Measurements from ENCODE around the gene COPS8.

COPS8 gene

DNA sequence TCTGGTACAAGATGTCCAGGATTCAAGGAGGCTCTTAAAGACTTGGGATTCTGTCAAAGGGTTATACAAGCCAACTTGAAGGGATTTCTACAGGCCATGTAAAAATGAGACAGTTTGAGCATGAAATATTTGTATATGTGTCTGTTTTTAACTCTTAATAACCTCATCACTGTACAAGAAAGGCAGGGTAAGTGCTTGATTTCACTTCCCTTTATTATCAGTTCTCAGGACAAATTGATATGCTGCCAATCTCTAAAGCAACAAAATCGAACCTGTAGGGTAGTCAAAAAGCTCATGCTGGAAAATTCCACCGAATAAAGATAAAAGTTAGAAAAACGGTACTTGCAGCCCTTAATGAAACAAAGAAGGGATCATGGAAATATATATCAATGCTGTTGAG is 14.1 kb downstream of the COPS8 start:
- DNase-seq (ENCODE audit: low read depth) = no peak

DNA sequence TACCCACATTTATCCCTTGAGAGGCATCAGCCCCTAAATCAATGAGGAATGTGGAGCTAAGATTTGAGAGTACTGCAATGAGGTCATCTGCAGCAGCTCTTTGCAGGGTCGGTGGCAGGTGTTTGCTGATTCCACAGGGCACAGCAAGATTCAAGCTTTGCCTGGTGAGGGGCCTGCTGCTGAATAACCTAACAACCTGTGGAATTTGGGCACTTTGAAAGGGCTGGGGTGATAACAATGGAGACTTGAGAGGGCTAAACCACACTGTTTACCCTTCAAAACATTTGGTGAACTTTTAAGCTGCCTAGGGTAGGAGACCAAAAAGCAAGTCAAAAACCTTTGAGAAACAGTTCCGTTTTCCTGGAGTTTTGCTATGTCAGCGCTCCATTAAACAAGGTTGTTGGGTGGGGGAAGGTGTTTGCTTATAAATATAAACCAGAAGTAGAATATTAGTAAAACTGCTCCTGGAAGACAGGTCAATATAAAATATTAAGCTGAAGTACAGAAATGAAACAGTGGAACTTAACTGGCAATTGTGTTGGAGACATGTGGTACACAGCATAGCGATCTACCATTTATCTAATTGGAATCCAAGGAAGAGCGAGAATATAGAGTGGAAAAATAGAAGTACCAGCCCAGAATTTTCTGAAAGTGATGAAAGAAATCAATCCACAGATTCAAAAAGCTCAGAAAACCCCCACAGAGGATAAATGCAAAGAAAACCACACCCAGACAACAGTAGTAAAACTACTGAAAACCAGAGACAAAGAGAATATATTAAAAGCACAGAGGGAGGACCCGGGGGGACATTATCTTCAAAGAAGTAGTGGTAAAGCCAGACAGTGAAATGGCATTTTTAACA is 15.7 kb downstream of the COPS8 start:
- DNase-seq (ENCODE audit: low read depth) = no peak

DNA sequence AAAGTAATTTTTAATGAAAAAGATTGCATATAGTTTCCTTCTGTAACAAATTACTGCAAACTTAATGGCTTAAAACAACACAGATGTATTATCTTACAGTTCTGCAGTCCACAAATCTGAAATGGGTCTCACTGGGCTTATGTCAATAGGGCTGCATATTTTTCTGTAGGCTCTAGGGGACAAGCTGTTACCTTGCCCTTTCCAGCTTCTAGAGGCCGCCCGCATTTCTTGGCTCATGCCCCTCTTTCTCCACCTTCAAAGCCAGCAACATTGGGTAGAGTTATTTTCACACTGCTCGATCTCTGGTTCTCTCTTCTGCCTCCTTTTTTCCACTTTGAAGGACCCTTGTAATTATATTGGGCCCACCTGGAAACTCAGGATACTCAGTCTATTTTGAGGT is 16.7 kb downstream of the COPS8 start:
- DNase-seq (ENCODE audit: low read depth) = no peak

DNA sequence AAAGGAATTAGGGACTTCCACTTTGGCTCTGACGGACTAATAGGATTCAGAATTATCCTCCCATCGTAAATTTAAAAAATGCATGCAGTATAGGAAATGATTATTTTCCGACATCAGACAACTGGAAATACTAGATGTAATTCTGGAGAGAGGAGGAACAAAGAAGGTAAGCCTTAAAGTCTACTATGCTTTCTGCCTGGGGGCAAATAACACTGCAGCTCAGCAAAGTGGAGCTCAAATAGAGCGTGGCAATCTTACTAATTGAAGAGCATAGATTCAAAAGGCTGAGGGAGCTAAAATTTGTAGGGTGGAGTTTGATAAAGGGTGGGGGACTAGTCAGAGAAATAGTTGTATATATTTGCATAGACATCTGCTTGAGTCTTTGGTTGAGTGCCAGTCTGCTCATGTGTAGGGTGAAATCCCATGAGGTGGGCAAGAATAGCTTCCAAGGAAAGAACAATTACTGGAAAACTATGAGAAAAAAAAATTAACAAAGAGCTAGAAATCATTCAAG is 23.8 kb downstream of the COPS8 start:
- no peak for DNase-seq (ENCODE audit: low read depth)

- DNase-seq (ENCODE audit: low read depth) = no peak
These were observed 27.5 kb downstream of the COPS8 start for GRCh38 chr2:237113026-237113795.

GRCh38 chr2:237115870-237116269 is 30.2 kb downstream of the COPS8 start:
- no peak for DNase-seq (ENCODE audit: low read depth)

DNA sequence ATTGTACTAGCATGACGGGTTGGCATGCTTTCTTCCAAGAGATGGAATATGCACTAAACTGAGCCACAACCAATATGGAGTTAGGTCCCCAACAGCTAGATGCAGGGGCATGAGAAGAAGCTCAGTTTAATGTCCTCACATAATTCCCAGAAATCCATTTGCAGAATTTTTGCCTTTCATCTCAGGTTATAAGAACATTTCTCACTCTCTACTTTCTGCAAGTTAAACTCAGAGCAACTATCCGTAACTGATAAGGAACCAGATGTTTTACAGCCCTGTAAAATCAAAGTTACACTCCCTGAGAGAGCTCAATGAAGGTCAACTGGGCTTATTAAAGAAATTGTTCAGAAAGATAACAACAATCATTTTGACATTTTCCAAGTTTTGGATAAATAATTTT is 30.7 kb downstream of the COPS8 start:
- DNase-seq (ENCODE audit: low read depth) = no peak

GRCh38 chr2:237118025-237118424 is 32.3 kb downstream of the COPS8 start:
- no peak for DNase-seq (ENCODE audit: low read depth)

DNA sequence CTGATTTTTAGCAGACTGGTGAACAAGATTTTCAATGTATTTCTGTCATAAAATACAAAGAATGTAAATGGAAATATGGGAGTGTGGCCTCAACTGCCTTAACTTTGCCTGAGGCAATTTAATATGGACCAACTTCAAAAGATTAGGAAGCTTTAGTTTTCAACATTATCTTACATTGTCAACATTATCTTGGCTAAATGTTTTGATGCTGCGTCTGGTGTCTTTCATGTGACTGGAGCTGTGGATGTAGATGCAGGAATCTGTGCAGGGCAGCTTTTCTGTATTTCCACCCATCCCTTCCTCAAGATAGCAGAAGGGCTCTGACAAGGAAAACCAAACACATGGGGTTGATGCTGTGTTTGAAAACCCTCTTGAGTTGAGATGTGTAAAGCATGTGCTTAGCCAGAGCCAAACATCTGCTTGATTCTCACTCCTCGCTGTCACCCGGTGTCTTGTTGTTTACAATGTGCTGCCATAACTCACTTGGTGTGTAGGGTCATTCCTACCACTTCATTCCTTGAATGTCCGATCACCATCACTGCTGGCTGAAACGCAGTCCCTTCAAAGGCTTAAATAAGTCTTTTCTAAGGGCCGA is 33.0 kb downstream of the COPS8 start:
- no peak for DNase-seq (ENCODE audit: low read depth)

GRCh38 chr2:237120916-237121315 is 35.2 kb downstream of the COPS8 start:
- no peak for DNase-seq (ENCODE audit: low read depth)

DNA sequence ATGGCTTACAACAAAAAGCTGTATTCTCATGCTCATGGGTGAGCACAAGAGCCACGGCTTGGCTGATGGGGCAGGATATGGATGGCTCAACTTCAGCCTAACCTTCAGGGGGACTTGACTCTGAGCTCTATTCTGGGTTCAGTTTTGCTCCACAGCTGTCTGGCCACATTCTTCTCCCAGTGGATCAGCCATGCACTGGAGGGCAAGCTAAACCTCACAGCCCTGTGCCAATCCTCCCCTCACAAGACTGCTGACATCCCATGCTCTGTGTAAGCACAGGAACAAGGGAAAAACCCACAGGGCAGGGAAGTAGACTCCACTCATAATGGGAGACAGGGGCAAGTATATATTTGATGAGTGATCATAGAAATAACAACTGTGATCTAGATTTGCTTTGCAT is 35.6 kb downstream of the COPS8 start:
- no peak for DNase-seq (ENCODE audit: low read depth)

- DNase-seq (ENCODE audit: low read depth) = no peak
These were observed 36.6 kb downstream of the COPS8 start for GRCh38 chr2:237122214-237122666.

DNA sequence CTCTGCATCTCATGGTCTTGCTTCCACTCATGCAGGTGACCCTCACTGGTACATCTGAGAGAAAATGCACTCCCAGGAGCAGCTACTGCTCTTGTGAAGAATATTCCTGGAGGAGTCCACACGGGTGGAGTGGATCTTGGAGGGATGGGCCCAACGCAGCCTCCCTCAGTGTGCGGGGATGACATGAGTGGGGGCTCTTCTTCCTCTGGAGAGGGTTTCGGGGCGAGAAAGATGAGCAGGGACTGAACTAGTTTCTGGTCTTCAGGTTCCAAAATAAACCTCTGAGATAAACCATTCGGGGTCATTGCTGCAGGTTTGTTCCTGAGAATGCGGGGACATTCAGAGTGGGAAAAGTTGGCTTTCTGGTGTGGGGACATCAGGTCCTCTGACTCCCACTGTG is 39.1 kb downstream of the COPS8 start:
- no peak for DNase-seq (ENCODE audit: low read depth)

GRCh38 chr2:237125967-237126366 is 40.3 kb downstream of the COPS8 start:
- DNase-seq (ENCODE audit: low read depth) = no peak

DNA sequence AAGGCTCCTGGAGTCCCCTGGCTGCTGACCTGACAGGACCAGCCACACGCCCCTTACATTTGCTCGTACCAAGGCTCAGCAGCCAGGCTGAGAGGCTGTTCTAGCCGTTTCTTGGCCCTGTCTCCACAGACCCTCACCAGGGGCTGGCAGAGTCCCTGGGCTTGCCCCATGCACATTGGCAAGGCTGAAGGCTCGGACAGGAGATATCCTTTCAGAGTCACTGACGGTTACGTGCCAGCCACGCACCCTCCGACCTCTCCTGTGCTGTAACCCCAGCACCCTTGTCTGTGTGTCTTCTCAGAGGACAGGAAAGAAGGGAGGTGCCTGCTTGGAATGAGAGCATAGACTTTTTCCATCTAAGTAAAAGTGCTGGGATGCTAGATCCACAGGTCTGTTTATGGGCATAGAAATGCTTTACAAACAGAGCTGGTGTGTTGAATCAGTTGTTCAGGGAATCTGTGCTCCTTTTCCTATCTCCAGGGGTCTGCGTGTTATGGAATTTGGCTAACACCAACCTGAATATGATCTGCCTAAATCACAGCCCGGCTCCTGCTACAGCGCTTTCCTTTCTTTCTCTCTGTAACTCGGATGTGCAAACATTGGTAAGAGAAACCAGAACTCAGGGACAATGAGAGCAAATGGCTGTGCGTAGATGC is 41.0 kb downstream of the COPS8 start:
- no peak for DNase-seq (ENCODE audit: low read depth)

GRCh38 chr2:237128026-237128703 is 42.5 kb downstream of the COPS8 start:
- no peak for DNase-seq (ENCODE audit: low read depth)

GRCh38 chr2:237128845-237129592 is 43.3 kb downstream of the COPS8 start:
- no peak for DNase-seq (ENCODE audit: low read depth)

DNA sequence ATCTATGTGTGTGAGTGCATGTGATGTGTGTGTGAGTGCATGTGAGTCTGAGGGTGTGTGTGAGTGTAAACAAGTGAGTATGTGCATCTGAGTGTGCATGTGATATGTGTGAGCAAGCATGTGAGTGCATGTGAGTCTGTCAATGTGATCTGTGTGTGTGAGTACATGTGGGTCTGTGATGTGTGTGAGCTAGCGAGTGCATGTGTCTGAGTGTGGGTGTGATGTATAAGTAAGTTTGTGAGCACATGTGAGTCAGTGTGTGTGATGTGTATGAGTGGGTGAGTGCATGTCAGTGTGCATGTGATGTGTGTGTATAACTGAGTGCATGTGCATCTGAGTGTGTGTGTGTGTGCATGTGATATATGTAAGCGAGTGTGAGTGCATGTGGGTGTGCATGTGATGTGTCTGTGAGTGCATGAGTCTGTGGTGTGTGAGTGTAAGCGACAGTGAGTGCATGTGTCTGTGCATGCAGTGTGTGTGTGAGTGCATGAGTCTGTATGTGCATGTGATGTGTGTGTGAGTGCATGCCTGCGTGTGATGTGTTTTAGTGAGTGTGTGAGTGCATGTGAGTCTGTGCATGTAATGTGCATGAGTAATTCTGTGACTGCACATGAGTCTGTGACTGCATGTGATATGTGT is 44.1 kb downstream of the COPS8 start:
- DNase-seq (ENCODE audit: low read depth) = no peak

- no peak for DNase-seq (ENCODE audit: low read depth)
These were observed 45.1 kb downstream of the COPS8 start for GRCh38 chr2:237130562-237131421.

All from activated gamma-delta T cell treated with anti-CD3 and anti-CD28 coated beads, Interleukin-2, amount 50 U/mL, for 16 hours (primary cell).